Measurements from ENCODE around the gene MRGPRG.

The MRGPRG gene

GRCh38 chr11:3202759-3203158 lies 15.9 kb downstream of the MRGPRG start:
- no peaks in the 10 kb centered on the region for H3K9me2 ChIP-seq (replicated peaks; ENCODE audit: insufficient read depth, low read length)
- TF ChIP-seq EZH2phosphoT487 (conservative IDR thresholded peaks at IDR 0.05; ENCODE audit: low read length): no peak
- TF ChIP-seq, protein P1, sequence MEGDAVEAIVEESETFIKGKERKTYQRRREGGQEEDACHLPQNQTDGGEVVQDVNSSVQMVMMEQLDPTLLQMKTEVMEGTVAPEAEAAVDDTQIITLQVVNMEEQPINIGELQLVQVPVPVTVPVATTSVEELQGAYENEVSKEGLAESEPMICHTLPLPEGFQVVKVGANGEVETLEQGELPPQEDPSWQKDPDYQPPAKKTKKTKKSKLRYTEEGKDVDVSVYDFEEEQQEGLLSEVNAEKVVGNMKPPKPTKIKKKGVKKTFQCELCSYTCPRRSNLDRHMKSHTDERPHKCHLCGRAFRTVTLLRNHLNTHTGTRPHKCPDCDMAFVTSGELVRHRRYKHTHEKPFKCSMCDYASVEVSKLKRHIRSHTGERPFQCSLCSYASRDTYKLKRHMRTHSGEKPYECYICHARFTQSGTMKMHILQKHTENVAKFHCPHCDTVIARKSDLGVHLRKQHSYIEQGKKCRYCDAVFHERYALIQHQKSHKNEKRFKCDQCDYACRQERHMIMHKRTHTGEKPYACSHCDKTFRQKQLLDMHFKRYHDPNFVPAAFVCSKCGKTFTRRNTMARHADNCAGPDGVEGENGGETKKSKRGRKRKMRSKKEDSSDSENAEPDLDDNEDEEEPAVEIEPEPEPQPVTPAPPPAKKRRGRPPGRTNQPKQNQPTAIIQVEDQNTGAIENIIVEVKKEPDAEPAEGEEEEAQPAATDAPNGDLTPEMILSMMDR (IDR thresholded peaks at IDR 0.05; ENCODE audit: insufficient read depth, low read length, poor library complexity, severe bottlenecking): no peak
- H3F3A ChIP-seq (ENCODE audit: insufficient read depth): no peaks in the 10 kb centered on the region
- no peaks in the 10 kb centered on the region for H4K20me1 ChIP-seq (ENCODE audit: low read depth, low read length)
- H3K4me2 ChIP-seq (ENCODE audit: low read depth, low read length, poor library complexity, severe bottlenecking): no peak overlapping the region
- H3K79me2 ChIP-seq (ENCODE audit: insufficient read depth, low read length): no peaks in the 10 kb centered on the region
- H3K9ac ChIP-seq (ENCODE audit: low read length): no peak overlapping the region
- no peak overlapping the region for H2AFZ ChIP-seq (ENCODE audit: low read depth, low read length, severe bottlenecking)
- no peaks in the 10 kb centered on the region for H3K9me3 ChIP-seq (ENCODE audit: insufficient read depth, low read length)
- no peak overlapping the region for H3K4me3 ChIP-seq (ENCODE audit: insufficient read depth, low read length, poor library complexity, severe bottlenecking)
- H3K36me3 ChIP-seq (ENCODE audit: low read length): no peaks in the 10 kb centered on the region
- no peaks in the 10 kb centered on the region; the same call in 1 of the 2 replicates for H3K27me3 ChIP-seq (ENCODE audit: low read length)
- H3K27ac ChIP-seq (ENCODE audit: low read depth, low read length): no peak overlapping the region

- Histone ChIP-seq H3K4me2 (ENCODE audit: low read depth, low read length, poor library complexity, severe bottlenecking) (no peak overlapping the region), H3K27ac (ENCODE audit: low read depth, low read length) (no peak overlapping the region), H3K4me3 (ENCODE audit: insufficient read depth, low read length, poor library complexity, severe bottlenecking) (no peak overlapping the region), H3K79me2 (ENCODE audit: insufficient read depth, low read length) (no peaks in the 10 kb centered on the region), H3K9ac (ENCODE audit: low read length) (no peak overlapping the region), H3K9me3 (ENCODE audit: insufficient read depth, low read length) (no peaks in the 10 kb centered on the region), H3K36me3 (ENCODE audit: low read length) (no peaks in the 10 kb centered on the region), H4K20me1 (ENCODE audit: low read depth, low read length) (no peaks in the 10 kb centered on the region), H2AFZ (ENCODE audit: low read depth, low read length, severe bottlenecking) (no peak overlapping the region), H3K27me3 (ENCODE audit: low read length) (no peaks in the 10 kb centered on the region; the same call in 1 of the 2 replicates), H3K9me2 (replicated peaks; ENCODE audit: insufficient read depth, low read length) (no peaks in the 10 kb centered on the region), H3F3A (ENCODE audit: insufficient read depth) (no peaks in the 10 kb centered on the region)
- TF ChIP-seq EZH2phosphoT487 (conservative IDR thresholded peaks at IDR 0.05; ENCODE audit: low read length): no peak
- TF ChIP-seq, protein P1 (IDR thresholded peaks at IDR 0.05; ENCODE audit: insufficient read depth, low read length, poor library complexity, severe bottlenecking): no peak
These were observed 16.3 kb downstream of the MRGPRG start for GRCh38 chr11:3202305-3202704.

DNA sequence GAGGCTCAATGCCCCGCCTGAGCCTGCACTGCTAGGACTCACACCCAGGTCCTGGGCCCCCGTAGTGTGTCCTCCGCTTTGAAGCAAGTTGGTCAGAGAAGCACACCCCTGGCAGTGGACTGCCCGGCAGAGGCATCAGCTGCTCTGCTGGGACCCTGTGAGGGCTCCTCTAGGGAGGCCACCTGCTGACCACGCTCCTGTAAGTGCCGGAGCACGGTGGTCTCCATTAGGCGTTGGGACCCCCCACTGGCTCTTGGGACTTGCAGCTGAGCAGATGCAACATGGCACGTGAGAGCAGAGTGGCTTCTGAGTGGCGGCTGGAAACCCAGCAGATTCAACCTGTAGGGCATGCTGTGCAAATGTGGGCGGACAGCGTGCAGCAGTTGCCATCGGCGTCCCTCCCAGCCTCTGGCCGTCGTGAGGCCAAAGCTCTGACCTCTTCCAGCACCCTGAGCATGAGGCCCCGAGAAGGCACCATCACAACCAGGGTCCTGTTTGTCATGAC lies 16.9 kb downstream of the MRGPRG start:
- Histone ChIP-seq H3K9ac (ENCODE audit: low read length) (no peak overlapping the region), H4K20me1 (ENCODE audit: low read depth, low read length) (no peaks in the 10 kb centered on the region), H3F3A (ENCODE audit: insufficient read depth) (no peaks in the 10 kb centered on the region), H3K27me3 (ENCODE audit: low read length) (no peaks in the 10 kb centered on the region; the same call in 1 of the 2 replicates), H3K4me3 (ENCODE audit: insufficient read depth, low read length, poor library complexity, severe bottlenecking) (no peak overlapping the region), H3K27ac (ENCODE audit: low read depth, low read length) (no peak overlapping the region), H3K79me2 (ENCODE audit: insufficient read depth, low read length) (no peaks in the 10 kb centered on the region), H3K36me3 (ENCODE audit: low read length) (no peaks in the 10 kb centered on the region), H3K9me2 (replicated peaks; ENCODE audit: insufficient read depth, low read length) (no peaks in the 10 kb centered on the region), H3K9me3 (ENCODE audit: insufficient read depth, low read length) (no peaks in the 10 kb centered on the region), H2AFZ (ENCODE audit: low read depth, low read length, severe bottlenecking) (no peak overlapping the region), H3K4me2 (ENCODE audit: low read depth, low read length, poor library complexity, severe bottlenecking) (no peak overlapping the region)
- no peak for TF ChIP-seq EZH2phosphoT487 (conservative IDR thresholded peaks at IDR 0.05; ENCODE audit: low read length)
- TF ChIP-seq, protein P1 (IDR thresholded peaks at IDR 0.05; ENCODE audit: insufficient read depth, low read length, poor library complexity, severe bottlenecking): no peak

All from SU-DHL-6 (cell line).